ENCODE measurements around the gene TNNC2. TPM values are rescaled to one million over a fixed set of nuclear protein-coding genes. Genes with fewer than 3 reads are reported as not detected.

TNNC2 gene
- polyA plus RNA-seq, 1 donor: 8,101 TPM

DNA sequence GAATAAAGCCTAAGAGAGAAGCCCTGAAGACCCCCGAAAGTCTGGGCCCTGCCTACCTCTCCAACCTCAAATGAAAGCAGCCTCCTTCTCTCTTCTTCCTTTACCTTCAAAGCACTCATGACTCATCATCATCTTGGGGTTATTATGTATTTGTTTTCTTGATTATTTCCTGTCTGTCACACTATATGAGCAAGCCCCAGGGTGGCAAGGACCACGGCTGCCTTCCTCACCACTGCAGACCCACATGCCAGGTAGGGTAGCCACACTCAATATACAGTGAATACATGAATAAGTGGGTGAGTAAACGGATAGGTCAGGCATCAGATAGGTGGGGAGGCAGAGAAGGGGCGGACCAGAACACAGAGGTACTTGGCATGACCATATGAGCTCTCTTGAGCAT lies 44.2 kb downstream of the TNNC2 start:
- no peak for DNase-seq (ENCODE audit: low read depth)

GRCh38 chr20:45781391-45781931 lies 45.7 kb downstream of the TNNC2 start:
- no peak for DNase-seq (ENCODE audit: low read depth)

GRCh38 chr20:45780159-45780558 lies 47.0 kb downstream of the TNNC2 start:
- DNase-seq (ENCODE audit: low read depth): no peak

DNA sequence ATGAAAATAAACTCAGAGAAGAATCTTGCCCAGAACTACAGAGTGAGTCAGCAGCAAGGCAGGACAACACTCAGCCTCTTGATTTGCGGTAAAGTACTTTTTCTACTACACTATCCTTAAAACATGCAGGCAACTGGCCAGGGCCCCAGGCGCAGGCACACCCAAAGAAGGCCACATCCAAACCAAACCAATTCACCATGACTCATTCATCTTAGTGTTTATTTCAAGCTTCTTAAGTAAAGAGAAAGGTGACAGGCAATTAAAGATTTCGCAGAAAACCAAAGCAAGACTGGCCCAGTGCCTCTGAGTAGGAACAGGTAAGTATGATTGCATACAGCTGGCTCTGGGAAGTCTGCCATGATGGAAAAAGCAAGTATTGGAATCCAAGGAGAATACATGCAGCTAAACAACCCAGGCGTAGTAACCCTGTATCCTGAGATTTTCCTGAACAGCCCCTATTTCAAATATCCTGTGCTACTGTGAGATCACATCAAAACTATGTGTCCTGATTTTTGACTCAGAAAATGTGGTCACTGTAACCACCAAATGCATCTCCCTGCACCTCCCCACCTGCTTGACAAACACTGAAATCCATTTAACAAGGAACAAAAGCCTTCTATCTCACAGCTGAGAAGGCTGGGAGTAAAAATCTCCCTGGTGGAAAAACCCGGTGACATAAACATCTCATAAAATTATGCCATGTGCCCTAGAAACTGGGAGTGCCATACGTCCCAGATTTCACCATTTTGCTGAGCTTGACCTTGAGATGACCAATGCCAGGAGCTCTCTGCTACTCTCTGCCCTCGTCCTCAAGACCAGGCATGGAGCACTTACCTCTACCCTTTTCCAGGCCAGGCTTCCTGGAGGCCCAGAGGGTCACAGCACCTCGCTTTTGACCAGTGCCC lies 47.8 kb downstream of the TNNC2 start:
- DNase-seq (ENCODE audit: low read depth): peak; percentile 74

DNA sequence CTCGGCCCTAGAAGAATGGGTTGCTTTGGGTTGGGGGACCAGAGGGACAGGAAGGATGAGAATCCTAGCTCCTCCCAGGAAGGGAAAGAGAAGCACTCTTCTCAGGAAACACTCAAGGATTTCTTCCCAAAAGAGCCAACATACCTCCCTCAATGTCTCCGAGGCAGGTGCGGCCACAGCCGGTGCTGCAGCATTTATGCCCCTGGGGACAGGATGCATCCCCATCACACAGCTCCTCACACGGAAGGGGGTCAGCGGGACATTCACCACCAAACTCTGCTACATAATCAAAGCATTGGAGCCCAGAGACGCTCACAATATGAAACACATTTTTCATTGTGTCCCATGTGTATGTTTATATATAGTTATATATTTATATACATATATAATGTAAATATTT lies 50.2 kb downstream of the TNNC2 start:
- DNase-seq (ENCODE audit: low read depth): no peak

DNA sequence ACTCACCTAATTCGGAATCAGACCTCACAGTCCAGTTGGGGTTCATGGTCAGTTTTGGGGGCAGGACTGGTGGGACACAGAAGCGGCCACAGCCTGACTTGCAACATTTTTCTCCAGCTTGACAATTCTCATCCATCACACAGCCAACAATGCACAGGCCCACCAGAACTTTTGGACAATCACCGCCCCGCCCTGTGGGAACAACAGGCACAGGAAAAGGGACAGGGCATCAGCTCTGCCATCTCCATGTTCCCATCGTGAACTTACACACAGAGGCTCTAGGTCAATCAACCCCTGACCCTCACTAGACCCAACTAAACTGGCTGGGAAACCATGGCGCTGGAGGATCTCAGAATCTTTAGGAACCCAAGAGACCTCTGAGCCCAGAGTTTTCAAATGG lies 51.7 kb downstream of the TNNC2 start:
- DNase-seq (ENCODE audit: low read depth): no peak

DNA sequence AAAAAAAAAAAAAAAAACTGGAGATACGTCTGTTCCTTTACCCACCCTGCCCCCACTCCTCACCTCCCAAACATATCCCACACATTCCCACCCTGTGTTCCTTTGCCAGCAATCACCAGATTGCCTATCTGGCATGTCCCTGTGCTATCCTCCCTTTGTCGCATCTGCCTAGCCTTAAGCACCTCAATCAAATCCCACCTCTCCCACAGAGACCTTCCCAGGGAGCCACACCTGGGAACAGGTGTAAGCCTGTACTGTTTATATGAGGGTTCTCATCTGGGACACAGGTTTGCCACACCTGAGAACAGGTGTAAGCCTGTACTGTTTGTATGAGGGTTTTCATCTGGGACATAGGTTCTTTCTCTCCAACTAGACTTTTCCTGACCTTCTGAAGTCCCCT lies 52.2 kb downstream of the TNNC2 start:
- no peak for DNase-seq (ENCODE audit: low read depth)

Other genes with a start within 250 kb of the TNNC2 start
- gene WFDC8, start 248.0 kb downstream of the TNNC2 start, polyA plus RNA-seq (ENCODE audit: insufficient read length): not detected
- not detected for gene WFDC10A, start 197.6 kb downstream of the TNNC2 start, polyA plus RNA-seq (ENCODE audit: insufficient read length)
- gene WFDC9, start 196.0 kb downstream of the TNNC2 start, polyA plus RNA-seq (ENCODE audit: insufficient read length): not detected
- gene WFDC11, start 157.1 kb downstream of the TNNC2 start, polyA plus RNA-seq (ENCODE audit: insufficient read length): not detected
- not detected for gene WFDC13, start 125.3 kb downstream of the TNNC2 start, polyA plus RNA-seq (ENCODE audit: insufficient read length)
- not detected for gene WFDC10B, start 122.3 kb downstream of the TNNC2 start, polyA plus RNA-seq (ENCODE audit: insufficient read length)
- gene SPINT4, start 105.0 kb downstream of the TNNC2 start, polyA plus RNA-seq (ENCODE audit: insufficient read length): not detected
- gene WFDC3, start 35.4 kb downstream of the TNNC2 start, polyA plus RNA-seq (ENCODE audit: insufficient read length): 1.4 TPM
- gene DNTTIP1, start 35.4 kb downstream of the TNNC2 start, polyA plus RNA-seq (ENCODE audit: insufficient read length): 58.8 TPM
- gene UBE2C, start 14.7 kb downstream of the TNNC2 start, polyA plus RNA-seq (ENCODE audit: insufficient read length): 27.1 TPM
- gene SNX21, start 6.5 kb upstream of the TNNC2 start, polyA plus RNA-seq (ENCODE audit: insufficient read length): 24.3 TPM
- gene ACOT8, start 30.1 kb upstream of the TNNC2 start, polyA plus RNA-seq (ENCODE audit: insufficient read length): 23.4 TPM
- 3.4 TPM for gene ZSWIM3, start 30.3 kb upstream of the TNNC2 start, polyA plus RNA-seq (ENCODE audit: insufficient read length)
- gene ZSWIM1, start 53.9 kb upstream of the TNNC2 start, polyA plus RNA-seq (ENCODE audit: insufficient read length): 11.5 TPM
- 10.3 TPM for gene SPATA25, start 60.3 kb upstream of the TNNC2 start, polyA plus RNA-seq (ENCODE audit: insufficient read length)
- 20.1 TPM for gene NEURL2, start 63.9 kb upstream of the TNNC2 start, polyA plus RNA-seq (ENCODE audit: insufficient read length)
- gene CTSA, start 64.0 kb upstream of the TNNC2 start, polyA plus RNA-seq (ENCODE audit: insufficient read length): 63.9 TPM
- 15.3 TPM for gene PLTP, start 84.8 kb upstream of the TNNC2 start, polyA plus RNA-seq (ENCODE audit: insufficient read length)
- gene PCIF1, start 107.4 kb upstream of the TNNC2 start, polyA plus RNA-seq (ENCODE audit: insufficient read length): 22.3 TPM
- gene ZNF335, start 144.9 kb upstream of the TNNC2 start, polyA plus RNA-seq (ENCODE audit: insufficient read length): 11.4 TPM
- 0.44 TPM for gene MMP9, start 181.6 kb upstream of the TNNC2 start, polyA plus RNA-seq (ENCODE audit: insufficient read length)
- gene SLC12A5, start 201.9 kb upstream of the TNNC2 start, polyA plus RNA-seq (ENCODE audit: insufficient read length): 0.52 TPM

All from forelimb muscle (tissue), 1 donor.